A673 (cell line): ENCODE data around the gene DMD. TPM values are rescaled to one million over a fixed set of nuclear protein-coding genes. Genes with fewer than 3 reads are reported as not detected.

Experiments used
- BruUV-seq: library from RNA; stranded (reverse); fragments of 400-500 nt; replicated peaks from 2 replicates; lab custom pipeline; 2021; lab: Mats Ljungman, UMichigan
- CTCF ChIA-PET: fragments of 300-600 bp; sonication (Branson Sonifier 250); formaldehyde crosslinking; loops from one replicate; lab custom pipeline; 2022; ENCODE audit warnings: antibody characterized with exemption; lab: Charles Lee
- POLR2A ChIA-PET: fragments of 300-600 bp; sonication (Branson Sonifier 250); formaldehyde crosslinking; loops from one replicate; lab custom pipeline; 2022; ENCODE audit warnings: antibody characterized with exemption; ENCODE audit not compliant: low non-redundant PET; lab: Charles Lee
- DNase-seq: peaks from one replicate; pipeline ENCODE4 v3.0.0-alpha.2; 2015; ENCODE audit warnings: low spot score
- H3K27ac ChIP-seq: fragments of 200-600 bp; sonication (generic); 2 replicates; pipeline ENCODE4 v1.5.1; 2016; ENCODE audit warnings: mixed run types, low read depth, mild to moderate bottlenecking, mixed read lengths, antibody characterized with exemption, low read length; ENCODE audit not compliant: poor library complexity, severe bottlenecking
- H3K27me3 ChIP-seq: fragments of 200-600 bp; sonication (generic); replicated peaks from 2 replicates; pipeline ENCODE4 v1.6.1; 2017; ENCODE audit warnings: mixed run types, low read depth, mild to moderate bottlenecking, mixed read lengths, antibody characterized with exemption, low read length; ENCODE audit not compliant: insufficient read depth, poor library complexity
- H3K36me3 ChIP-seq: fragments of 200-600 bp; sonication (generic); 2 replicates; pipeline ENCODE4 v1.6.1; 2016; ENCODE audit warnings: mixed run types, mild to moderate bottlenecking, mixed read lengths, antibody characterized with exemption, low read length; ENCODE audit not compliant: insufficient read depth, poor library complexity, severe bottlenecking
- H3K4me1 ChIP-seq: fragments of 200-600 bp; sonication (generic); 2 replicates; pipeline ENCODE4 v1.6.1; 2017; ENCODE audit warnings: mixed run types, mild to moderate bottlenecking, mixed read lengths, antibody characterized with exemption, low read length; ENCODE audit not compliant: insufficient read depth, poor library complexity, severe bottlenecking
- H3K4me3 ChIP-seq: fragments of 200-600 bp; sonication (generic); 2 replicates; pipeline ENCODE4 v1.5.1; 2016; ENCODE audit warnings: low read depth, mixed run types, mild to moderate bottlenecking, mixed read lengths, low read length; ENCODE audit not compliant: poor library complexity, severe bottlenecking
- H3K9me3 ChIP-seq: fragments of 200-600 bp; sonication (generic); 2 replicates; pipeline ENCODE4 v1.6.1; 2016; ENCODE audit warnings: mixed run types, low read depth, mild to moderate bottlenecking, mixed read lengths, antibody characterized with exemption, low read length; ENCODE audit not compliant: poor library complexity, severe bottlenecking
- CTCF ChIP-seq: fragments of 300-800, 200-600 bp; sonication (generic); conservative IDR thresholded peaks from 2 replicates; pipeline ENCODE4 v1.5.1; 2017; ENCODE audit warnings: low read depth, mild to moderate bottlenecking, antibody characterized with exemption, low read length, moderate library complexity, mixed read lengths
- EZH2 ChIP-seq: fragments of 200-600 bp; sonication (generic); IDR thresholded peaks from 2 replicates; pipeline ENCODE4 v1.6.1; 2017; ENCODE audit warnings: borderline replicate concordance, low read depth, mild to moderate bottlenecking, mixed read lengths, antibody characterized with exemption, low read length; ENCODE audit not compliant: poor library complexity, severe bottlenecking
- intact Hi-C: fragments of 100-400 bp; cut with micrococcal nuclease; formaldehyde crosslinking; loops from one replicate; pipeline ENCODE4 v1.10.0; 2022; ENCODE audit not compliant: unreplicated experiment
- total RNA-seq: library from RNA; stranded (reverse); gene quantifications from 2 replicates; pipeline ENCODE4 v1.2.3, GENCODE V29; 2021

Gene DMD
- total RNA-seq, 1 experiment from 2014 or later: 5.4 TPM

GRCh38 chrX:31217084-31217483, 1994.3 kb downstream of the DMD start:
- Histone ChIP-seq H3K36me3 (no peaks in the 10 kb centered on the region), H3K27me3 (no peaks in the 10 kb centered on the region), H3K27ac (no peak overlapping the region), H3K4me1 (no peaks in the 10 kb centered on the region), H3K9me3 (no peaks in the 10 kb centered on the region), H3K4me3 (no peak overlapping the region)
- no peak for DNase-seq
- intact Hi-C loops: no loop called here
- ChIA-PET POLR2A (no interaction called here), CTCF (no interaction called here)
- TF ChIP-seq CTCF: no peak
- TF ChIP-seq EZH2: no peak
- BruUV-seq: no TSS peak

GRCh38 chrX:31215277-31215815, 1996.0 kb downstream of the DMD start:
- TF ChIP-seq EZH2 (no peak), CTCF (no peak)
- POLR2A ChIA-PET: no interaction called here
- H3K27ac ChIP-seq: no peak overlapping the region
- H3K4me1 ChIP-seq: no peaks in the 10 kb centered on the region
- H3K9me3 ChIP-seq: no peaks in the 10 kb centered on the region
- H3K36me3 ChIP-seq: no peaks in the 10 kb centered on the region
- H3K27me3 ChIP-seq: no peaks in the 10 kb centered on the region
- CTCF ChIA-PET: no interaction called here
- intact Hi-C loops: no loop called here
- DNase-seq: no peak
- H3K4me3 ChIP-seq: no peak overlapping the region
- BruUV-seq: no TSS peak

GRCh38 chrX:31213941-31214340, 1997.4 kb downstream of the DMD start:
- no peak overlapping the region for H3K27ac ChIP-seq
- POLR2A ChIA-PET: no interaction called here
- intact Hi-C loops: loop anchor here (1.0 to 5.0 kb wide), 3 partner anchors 177 to 443 kb away; no protein-coding TSS in a partner anchor
- no peaks in the 10 kb centered on the region for H3K27me3 ChIP-seq
- no peaks in the 10 kb centered on the region for H3K36me3 ChIP-seq
- no peak overlapping the region for H3K4me3 ChIP-seq
- CTCF ChIA-PET: interaction anchor here (0.5 to 0.6 kb wide), 2 partner anchors 9 to 209 kb away, joined by 3 read pairs; no protein-coding TSS in a partner anchor
- BruUV-seq: no TSS peak
- DNase-seq: peak; percentile 27
- H3K9me3 ChIP-seq: no peaks in the 10 kb centered on the region
- TF ChIP-seq EZH2: no peak
- TF ChIP-seq CTCF: peak; percentile 62
- H3K4me1 ChIP-seq: no peaks in the 10 kb centered on the region
